Muscle layer of duodenum (tissue), 2 donors: Measurements from ENCODE around the gene SMURF1.

Experiments
- H3K27ac ChIP-seq: one replicate; pipeline ENCODE4 v1.7.0; 2013; ENCODE audit warnings: mild to moderate bottlenecking, low read length
- H3K27me3 ChIP-seq: one replicate; pipeline ENCODE4 v1.7.0; 2013; ENCODE audit warnings: low read depth, mild to moderate bottlenecking, control low read depth, low read length
- H3K36me3 ChIP-seq, 2 donors: one replicate each; pipeline ENCODE4 v1.7.0; 2013; ENCODE audit warnings: low read length in 2 of 2, control low read depth in 1 of 2, mild to moderate bottlenecking in 1 of 2; ENCODE audit not compliant: insufficient read depth in 2 of 2, control insufficient read depth in 1 of 2
- H3K4me1 ChIP-seq, 2 donors: one replicate each; pipeline ENCODE4 v1.7.0; 2013; ENCODE audit warnings: low read length in 2 of 2, mild to moderate bottlenecking in 2 of 2, control low read depth in 1 of 2, moderate library complexity in 1 of 2; ENCODE audit not compliant: insufficient read depth in 2 of 2, control insufficient read depth in 1 of 2
- H3K4me3 ChIP-seq, 2 donors: one replicate each; pipeline ENCODE4 v1.7.0; 2013; ENCODE audit warnings: low read length in 2 of 2, low read depth in 1 of 2, mild to moderate bottlenecking in 1 of 2
- H3K9me3 ChIP-seq, 2 donors: one replicate each; pipeline ENCODE4 v1.7.0; 2013; ENCODE audit warnings: low read length in 2 of 2, control low read depth in 1 of 2, mild to moderate bottlenecking in 1 of 2; ENCODE audit not compliant: control insufficient read depth in 1 of 2
- donor health status: healthy.

SMURF1 gene

DNA sequence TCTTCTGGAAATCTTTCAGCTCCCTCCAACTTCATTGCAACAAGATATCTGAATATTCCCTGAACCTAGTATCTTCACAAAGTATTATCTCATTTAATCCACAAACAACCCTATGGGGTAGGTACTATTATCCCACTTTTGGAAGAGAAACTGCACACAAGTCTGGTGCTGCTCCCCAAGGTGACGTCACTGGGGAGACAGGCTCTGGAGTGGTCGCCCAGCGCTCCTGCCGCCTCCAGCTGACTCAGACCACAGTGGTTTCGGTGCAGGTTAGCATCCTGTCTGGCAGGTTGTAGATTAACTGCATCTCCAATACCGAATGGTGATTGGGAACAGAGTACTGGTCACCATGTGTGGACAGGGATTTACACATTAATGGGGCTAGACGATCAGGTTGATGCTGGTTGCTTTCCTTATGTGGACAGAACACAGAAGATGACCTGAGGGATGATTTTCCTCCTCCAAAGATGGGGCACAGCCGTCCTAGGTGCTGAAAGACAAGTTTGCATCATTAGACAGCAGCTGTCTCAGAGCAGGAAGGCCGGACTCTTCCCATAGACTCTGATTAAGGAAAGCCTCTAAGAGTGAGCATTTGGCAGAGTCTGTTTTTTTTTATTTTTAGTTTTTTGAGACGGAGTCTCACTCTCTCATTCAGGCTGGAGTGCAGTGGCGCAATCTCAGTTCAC, 137.0 kb downstream of the SMURF1 start:
- Histone ChIP-seq H3K4me1 (no peaks in the 10 kb centered on the region), H3K27ac (no peak overlapping the region), H3K4me3 (no peak overlapping the region), H3K27me3 (no peaks in the 10 kb centered on the region), H3K36me3 (peaks cover 59 to 76% of the 10 kb centered on the region in 2 donors), H3K9me3 (no peaks in the 10 kb centered on the region)

DNA sequence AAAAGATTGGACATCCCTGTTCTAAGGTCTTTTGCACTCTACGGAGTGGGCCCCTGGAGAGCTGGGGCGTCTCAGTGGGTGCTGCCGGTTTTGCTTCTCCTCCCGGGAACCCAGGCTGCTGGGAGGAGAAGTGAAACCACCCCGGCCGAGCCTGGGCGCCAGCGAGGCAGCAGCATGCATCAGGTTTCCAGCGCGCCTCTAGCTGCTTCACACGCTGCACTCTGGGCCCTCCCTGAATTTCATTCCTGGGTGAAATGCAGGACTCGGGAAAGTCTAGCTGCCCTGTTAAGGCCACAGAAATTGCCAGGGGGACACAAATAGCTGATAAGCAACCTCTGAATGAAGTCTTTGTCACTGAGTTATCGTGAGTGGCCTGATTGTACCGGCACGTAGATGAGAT, 138.1 kb downstream of the SMURF1 start:
- H3K4me3 ChIP-seq = no peak overlapping the region
- no peak overlapping the region for H3K27ac ChIP-seq
- H3K36me3 ChIP-seq = peaks cover 58 to 70% of the 10 kb centered on the region in 2 donors
- no peaks in the 10 kb centered on the region for H3K27me3 ChIP-seq
- H3K9me3 ChIP-seq = no peaks in the 10 kb centered on the region
- no peaks in the 10 kb centered on the region for H3K4me1 ChIP-seq

DNA sequence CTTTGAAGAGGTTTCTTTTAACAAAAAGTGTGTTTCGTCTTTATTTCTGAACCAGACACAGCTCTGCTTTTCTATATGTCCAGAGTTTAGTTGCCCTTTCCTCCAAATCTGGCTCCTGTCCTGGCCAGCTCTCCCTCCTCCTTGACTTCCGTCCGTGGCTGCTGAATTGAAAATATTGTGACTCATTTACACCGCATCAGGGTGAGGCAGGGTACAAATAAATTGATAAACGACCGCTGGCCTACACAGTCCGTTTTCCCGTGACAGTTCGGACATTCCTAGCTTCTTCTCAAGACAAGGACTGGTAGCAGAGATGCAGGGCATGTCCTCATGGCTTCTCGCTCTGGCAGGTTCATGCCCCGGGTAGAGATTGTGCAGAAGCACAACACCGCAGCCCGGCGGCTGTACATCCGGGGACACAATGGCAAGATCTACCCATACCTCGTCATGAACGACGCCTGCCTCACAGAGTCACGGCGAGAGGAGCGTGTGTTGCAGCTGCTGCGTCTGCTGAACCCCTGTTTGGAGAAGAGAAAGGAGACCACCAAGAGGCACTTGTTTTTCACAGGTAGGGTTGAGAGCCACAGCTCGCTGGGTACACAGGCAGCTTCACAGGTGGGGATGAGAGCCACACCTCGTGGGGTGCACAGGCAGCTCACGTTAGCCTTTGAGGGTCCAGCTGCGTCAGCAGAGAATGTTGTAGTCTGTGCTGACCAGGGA, 139.0 kb downstream of the SMURF1 start:
- H3K4me1 ChIP-seq = no peaks in the 10 kb centered on the region
- H3K36me3 ChIP-seq = peaks cover 57 to 70% of the 10 kb centered on the region in 2 donors

DNA sequence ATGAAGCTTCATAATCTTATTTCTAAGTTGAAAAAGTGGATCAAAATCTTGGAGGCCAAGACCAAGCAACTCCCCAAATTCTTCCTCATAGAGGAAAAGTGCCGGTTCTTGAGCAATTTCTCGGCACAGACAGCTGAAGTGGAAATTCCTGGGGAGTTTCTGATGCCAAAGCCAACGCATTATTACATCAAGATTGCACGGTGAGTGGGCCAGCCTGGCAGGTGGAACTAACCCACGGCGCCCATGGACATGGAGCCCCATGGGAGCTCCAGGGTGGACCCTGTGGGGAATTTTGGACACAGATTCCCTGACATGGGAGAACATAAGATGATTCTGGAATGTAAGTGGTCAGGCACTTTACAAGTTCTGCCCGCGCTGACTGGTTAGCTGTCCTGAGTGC, 139.7 kb downstream of the SMURF1 start:
- Histone ChIP-seq H3K27me3 (no peaks in the 10 kb centered on the region), H3K27ac (no peak overlapping the region), H3K4me3 (no peak overlapping the region), H3K4me1 (no peaks in the 10 kb centered on the region), H3K36me3 (peaks cover 54 to 72% of the 10 kb centered on the region in 2 donors), H3K9me3 (no peaks in the 10 kb centered on the region)

More for the DNA sequence above, 139.0 kb downstream of the SMURF1 start:
- Histone ChIP-seq H3K27ac (no peak overlapping the region), H3K9me3 (no peaks in the 10 kb centered on the region), H3K27me3 (no peaks in the 10 kb centered on the region), H3K4me3 (no peak overlapping the region)

DNA sequence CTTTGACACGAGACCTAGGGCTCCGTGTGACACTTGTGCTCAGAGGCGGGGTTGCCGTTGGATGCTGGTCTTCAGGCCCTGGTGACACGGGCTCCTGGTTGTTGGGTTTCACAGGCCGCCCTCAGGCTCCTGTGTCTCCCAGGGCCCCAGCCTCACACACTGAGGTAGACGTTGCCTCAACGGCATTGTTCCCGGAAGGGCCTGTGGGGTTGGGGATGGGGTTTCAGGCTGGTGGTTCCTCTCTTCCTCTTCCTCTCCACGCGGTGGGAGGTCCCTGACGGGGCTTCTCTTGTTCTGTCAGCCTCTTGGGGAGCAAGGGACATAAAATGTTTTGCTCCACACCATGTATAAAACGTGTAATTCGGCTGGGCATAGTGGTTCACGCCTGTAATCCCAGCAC, 140.5 kb downstream of the SMURF1 start:
- no peak overlapping the region for H3K4me3 ChIP-seq
- H3K27ac ChIP-seq = no peak overlapping the region
- H3K27me3 ChIP-seq = no peaks in the 10 kb centered on the region
- peaks cover 55 to 72% of the 10 kb centered on the region in 2 donors for H3K36me3 ChIP-seq
- no peaks in the 10 kb centered on the region for H3K4me1 ChIP-seq
- no peaks in the 10 kb centered on the region for H3K9me3 ChIP-seq

DNA sequence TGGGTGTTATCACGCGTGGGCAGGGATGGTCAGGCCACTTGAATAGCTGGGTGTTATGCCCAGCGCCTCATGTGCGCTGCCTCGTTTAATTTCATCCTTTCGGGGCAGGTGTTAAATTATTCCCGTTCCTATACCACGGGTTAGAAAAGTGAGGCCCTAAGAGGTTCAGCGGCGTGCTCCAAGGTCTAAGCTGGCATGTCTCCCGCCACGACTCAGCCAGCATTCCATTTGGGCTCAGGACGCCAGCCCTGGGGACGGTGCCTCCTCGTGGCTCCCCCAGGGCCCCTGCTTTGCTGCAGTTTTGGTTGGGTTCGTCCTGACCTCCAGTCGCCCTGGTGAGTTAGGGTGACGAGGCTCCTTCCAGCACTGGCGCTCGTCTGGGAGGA, 141.1 kb downstream of the SMURF1 start:
- no peak overlapping the region for H3K27ac ChIP-seq

DNA sequence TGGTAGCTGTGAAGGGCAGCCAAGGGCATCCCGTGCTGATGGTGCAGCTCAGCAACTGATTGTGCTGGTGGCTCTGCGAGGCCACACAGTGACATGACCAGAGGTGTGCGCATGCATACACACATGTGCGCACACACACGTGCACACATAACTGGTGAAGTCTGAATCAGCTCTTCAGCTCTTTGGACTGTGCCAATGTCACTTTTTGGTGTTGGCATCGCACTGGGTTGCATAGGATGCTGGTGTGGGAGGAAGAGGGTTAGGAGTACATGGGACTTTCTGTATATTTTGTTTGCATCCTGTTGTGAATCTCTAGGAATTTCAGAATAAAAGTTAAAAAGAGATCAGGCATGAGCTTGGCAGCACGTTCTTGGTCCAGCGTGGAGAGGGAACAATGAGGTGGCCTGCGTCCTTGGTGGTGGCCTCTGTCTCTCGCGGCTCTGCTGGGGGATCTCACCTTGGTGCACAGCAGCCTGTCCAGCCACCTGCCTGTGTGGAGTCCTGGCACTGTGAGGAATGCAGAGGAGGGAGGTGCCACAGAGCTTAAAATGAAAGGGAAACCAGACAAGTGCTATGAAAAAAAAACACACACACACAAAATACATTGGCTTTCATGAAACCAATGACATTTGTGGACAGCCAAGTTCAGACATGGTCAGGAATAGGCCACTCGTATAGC, 141.6 kb downstream of the SMURF1 start:
- Histone ChIP-seq H3K27me3 (no peaks in the 10 kb centered on the region), H3K4me3 (no peak overlapping the region), H3K9me3 (no peaks in the 10 kb centered on the region), H3K27ac (no peak overlapping the region), H3K36me3 (peaks cover 55 to 69% of the 10 kb centered on the region in 2 donors), H3K4me1 (no peaks in the 10 kb centered on the region)

More for the DNA sequence above, 141.1 kb downstream of the SMURF1 start:
- Histone ChIP-seq H3K4me3 (no peak overlapping the region), H3K27me3 (no peaks in the 10 kb centered on the region), H3K9me3 (no peaks in the 10 kb centered on the region), H3K36me3 (peaks cover 55 to 69% of the 10 kb centered on the region in 2 donors), H3K4me1 (no peaks in the 10 kb centered on the region)

DNA sequence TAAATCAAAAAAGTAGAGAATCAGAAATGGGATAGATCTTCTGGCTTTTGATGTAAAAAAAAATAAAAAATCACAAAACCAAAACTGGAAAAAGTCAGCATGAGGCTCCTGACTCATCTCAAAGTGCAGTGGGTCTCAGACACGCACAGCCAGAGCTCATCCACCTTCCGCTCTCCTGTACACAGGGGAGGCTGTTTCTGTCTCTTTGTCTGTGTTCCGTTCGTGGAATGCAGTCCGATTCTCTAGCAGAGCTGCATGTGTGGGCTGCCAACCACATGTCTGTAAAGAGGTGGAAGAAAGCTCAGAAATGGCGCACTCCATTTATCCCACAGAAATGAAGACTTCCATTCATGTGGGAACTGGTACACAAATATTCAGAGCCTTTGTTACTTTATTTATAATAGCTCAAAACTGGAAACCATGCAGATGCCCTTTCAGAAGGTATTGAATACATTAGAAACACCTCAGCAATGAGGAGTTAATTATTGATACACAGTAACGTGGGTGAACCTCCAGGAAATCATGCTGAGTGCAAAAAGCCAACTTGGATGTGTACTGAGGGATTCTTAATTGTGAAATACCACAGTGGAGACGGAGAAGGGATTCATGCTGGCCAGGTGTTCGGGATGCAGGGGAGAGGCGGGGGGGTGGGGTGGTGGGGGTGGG, 142.3 kb downstream of the SMURF1 start:
- Histone ChIP-seq H3K4me1 (no peaks in the 10 kb centered on the region), H3K4me3 (no peak overlapping the region), H3K36me3 (peaks cover 50 to 63% of the 10 kb centered on the region in 2 donors), H3K9me3 (no peaks in the 10 kb centered on the region), H3K27me3 (no peaks in the 10 kb centered on the region), H3K27ac (no peak overlapping the region)

DNA sequence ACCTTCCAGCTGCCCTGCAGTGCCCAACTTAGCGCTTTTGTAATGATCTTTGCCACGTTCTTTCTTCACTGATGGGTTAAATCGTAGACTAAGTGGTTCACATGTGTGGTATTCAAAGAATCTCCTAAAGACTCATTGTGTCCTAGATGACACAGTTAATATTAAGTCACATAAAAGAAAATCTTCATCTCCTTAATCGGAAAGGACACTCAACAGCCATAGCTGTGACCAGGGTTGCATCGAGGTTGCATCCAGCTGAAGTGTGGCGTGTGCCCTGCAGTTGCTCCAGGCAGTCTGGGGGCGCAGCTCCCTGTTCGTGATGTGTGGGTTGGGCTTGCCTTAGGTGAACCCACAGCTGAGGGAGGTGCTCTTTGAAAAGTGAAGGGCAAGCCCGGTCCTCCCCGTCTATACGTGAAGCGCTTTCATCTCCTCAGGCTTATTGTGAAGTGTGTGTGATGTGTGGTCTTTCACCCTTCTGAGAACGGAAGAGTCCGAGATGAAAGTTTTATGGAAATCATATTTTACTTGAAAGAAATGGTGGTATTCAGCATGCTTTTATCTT, 142.9 kb downstream of the SMURF1 start:
- no peak overlapping the region for H3K27ac ChIP-seq
- H3K9me3 ChIP-seq = no peaks in the 10 kb centered on the region
- H3K4me3 ChIP-seq = no peak overlapping the region
- peaks cover 51 to 60% of the 10 kb centered on the region in 2 donors for H3K36me3 ChIP-seq
- no peaks in the 10 kb centered on the region for H3K27me3 ChIP-seq
- no peaks in the 10 kb centered on the region for H3K4me1 ChIP-seq

DNA sequence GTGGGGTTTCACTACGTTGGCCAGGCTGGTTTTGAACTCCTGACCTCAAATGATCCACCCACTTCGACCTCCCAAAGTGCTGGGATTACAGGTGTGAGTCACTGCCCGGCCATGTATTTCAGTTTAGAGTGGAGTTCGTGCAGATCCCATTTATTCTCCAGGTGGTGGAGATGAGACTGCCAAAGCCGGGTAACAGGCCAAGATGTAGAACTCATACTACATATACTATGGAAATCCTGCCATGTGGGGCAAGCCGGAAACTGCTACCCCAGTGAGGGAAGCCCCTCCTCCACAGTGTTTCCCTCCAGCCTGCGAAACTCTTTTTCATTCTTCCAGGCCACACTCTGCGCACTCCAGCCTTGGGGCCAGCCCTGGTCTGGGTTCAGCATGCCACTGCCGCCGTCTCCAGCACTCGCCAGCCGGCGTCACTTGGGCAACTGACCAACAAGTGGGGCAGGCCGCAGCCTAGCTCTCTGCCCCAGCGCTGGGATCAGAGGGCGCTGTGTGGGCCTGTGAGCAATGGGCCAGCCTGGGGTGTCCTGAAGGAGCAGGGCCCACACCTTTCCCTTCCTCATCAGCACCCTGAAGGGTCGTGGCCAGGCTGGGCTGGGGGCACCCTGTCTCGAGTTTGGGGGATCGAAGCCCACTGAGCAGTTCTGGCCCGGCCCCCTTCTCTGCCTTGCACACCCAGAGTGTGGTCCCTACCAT, 143.6 kb downstream of the SMURF1 start:
- H3K36me3 ChIP-seq = peaks cover 55 to 60% of the 10 kb centered on the region in 2 donors
- H3K4me1 ChIP-seq = no peaks in the 10 kb centered on the region
- no peak overlapping the region for H3K27ac ChIP-seq
- no peaks in the 10 kb centered on the region for H3K9me3 ChIP-seq
- H3K4me3 ChIP-seq = no peak overlapping the region
- no peaks in the 10 kb centered on the region for H3K27me3 ChIP-seq
